HG03039 (cell line): Measurements from ENCODE around the gene ARHGEF12.

Experiments used
- ATAC-seq: cut with Tn5 transposase; IDR thresholded peaks from one replicate; pipeline ENCODE4 v1.9.1; 2021; ENCODE audit warnings: mild to moderate bottlenecking, moderate library complexity; ENCODE audit not compliant: unreplicated experiment

Gene ARHGEF12

GRCh38 chr11:120335908-120336640 is at the start of gene ARHGEF12:
TSS of gene ARHGEF12 (plus strand) at chr11:120336413. CDS start at chr11:120337244, 831 bp downstream.
- ATAC-seq, result peak; percentile 62

DNA sequence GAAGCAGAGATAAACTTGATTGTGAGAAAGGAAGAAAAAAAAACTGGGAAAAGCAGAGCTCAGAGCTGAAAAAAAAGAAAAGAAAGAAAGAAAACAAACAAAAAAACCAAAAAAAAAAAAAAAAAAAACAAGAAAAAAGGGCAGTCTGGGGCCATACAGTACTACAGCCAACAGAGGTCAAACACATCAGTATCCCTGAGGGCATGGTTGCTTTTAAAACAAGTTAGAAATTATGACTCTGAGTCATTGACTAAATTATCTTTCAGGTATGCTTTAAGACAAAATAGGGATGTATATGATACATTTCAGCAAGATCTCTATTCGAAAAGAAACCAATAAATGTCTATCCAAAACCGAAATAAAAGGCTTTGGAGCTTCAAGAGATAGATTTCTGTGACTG is 48.2 kb upstream of the ARHGEF12 start:
- no peak for ATAC-seq

DNA sequence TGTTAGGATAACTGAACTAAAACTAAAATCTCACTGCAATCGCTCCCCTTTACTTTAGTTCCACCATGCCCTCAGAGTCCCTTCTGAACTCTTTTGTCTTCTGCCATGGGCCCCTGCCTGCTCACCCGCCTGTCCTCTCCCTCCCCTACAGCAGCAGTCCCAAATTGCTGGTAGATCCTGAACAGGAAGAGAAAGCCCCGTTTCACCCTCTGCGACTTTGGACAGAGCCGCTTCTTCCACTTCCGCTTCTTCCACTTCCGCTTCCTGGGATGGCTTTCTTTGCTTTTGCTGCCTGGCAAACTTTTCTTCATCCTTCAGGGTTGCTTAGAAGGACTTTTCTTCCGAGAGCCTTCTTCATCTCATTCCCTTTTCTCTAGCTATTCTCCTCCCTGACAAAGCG is 46.8 kb upstream of the ARHGEF12 start:
- no peak for ATAC-seq

DNA sequence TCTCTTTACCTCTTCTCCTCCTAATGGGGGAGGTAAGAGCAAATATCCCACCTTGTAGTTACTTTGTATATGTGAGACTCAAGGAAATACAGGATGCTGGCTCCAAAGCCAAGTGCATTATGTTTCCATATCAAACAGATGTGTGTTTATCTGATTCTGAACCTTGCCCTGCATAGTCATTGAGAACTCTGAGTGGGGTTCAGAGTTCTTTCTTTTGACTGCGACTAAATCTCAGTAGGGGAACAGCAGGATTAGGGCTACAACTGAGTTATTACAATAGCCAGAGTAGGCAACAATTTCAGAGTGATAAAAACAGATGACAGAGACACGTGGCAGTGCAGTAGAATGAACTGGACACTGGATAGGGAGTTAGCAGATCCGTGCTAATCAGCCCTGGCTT is 45.3 kb upstream of the ARHGEF12 start:
- ATAC-seq, result no peak

- ATAC-seq, result no peak
Measured at GRCh38 chr11:120293038-120293800, 43.0 kb upstream of the ARHGEF12 start.

- ATAC-seq, result no peak
Measured at GRCh38 chr11:120294096-120294495, 42.1 kb upstream of the ARHGEF12 start.

- ATAC-seq, result no peak
Measured at GRCh38 chr11:120295099-120295498, 41.1 kb upstream of the ARHGEF12 start.

DNA sequence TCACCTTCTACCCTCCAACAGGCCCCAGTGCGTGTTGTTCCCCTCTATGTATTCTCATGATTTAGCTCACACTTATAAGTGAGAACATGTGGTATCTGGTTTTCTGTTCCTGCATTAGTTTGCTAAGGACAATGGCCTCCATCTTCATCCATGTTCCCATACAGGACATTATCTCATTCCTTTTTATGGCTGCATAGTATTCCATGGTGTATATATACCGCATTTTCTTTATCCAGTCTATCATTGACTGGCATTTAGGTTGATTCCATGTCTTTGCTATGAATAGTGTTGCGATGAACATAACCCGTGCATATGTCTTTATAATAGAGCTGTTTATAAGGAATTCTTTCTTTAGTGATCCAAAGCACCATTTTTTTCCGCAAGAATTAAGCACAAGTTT is 39.7 kb upstream of the ARHGEF12 start:
- ATAC-seq, result no peak

- no peak for ATAC-seq
Measured at GRCh38 chr11:120298461-120298860, 37.8 kb upstream of the ARHGEF12 start.

DNA sequence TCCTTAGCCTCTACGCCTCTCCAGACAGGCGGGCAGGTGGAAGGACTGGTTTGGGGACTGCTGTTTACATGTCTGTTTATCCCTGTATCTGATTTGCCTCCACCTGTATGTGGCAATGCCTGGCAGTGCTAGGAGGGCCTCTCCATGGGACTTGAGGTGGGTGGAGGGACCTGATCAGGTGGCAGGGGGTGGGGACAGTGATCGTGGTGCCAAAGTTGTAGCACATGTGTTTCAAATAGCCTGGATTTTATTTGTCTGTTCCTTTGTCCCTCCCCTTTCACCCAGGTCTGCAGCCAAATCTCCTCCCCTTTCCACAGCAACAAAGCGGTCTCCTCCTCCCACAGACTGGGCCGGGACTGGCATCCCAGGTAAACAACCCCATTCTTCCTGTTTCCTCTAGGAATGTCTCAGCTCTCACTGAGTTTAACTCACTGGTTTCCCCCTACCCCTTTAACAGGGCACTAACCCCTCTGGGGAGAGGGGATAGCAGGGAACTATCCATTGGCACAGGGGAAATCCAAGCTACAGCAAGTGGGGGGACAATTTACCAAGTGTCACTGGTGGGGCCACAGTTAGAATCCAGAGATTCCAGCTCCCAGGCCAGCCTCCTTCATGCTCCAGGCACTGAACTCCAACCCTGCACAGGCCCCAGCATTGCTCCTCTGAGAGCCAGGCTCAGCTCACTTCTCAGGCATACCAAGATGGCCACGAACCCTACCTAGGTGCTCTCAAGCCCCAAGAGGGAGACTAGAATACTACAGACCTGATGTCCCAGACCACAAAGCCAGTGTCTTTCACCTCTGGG is 34.0 kb upstream of the ARHGEF12 start:
- ATAC-seq, result no peak

- ATAC-seq, result no peak
Measured at GRCh38 chr11:120303004-120303637, 33.1 kb upstream of the ARHGEF12 start.

DNA sequence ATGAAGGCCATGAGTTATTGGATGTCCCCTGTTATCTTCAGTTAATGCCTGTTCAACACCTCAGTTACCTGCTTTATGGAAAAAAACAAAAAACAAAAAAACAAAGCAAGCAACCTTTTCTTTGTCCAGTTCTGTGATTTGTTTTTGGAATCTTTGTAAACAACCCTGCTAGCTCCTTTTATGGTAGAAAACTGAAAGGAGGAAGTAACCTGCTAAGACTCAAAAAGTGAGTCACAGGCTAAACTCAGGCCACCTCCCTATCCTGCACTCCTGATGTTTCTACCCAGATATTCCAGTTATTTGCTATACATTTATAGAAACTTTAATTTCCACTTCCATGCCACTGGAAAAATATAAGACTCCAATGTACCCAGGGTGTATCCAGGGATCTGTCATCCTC is 31.7 kb upstream of the ARHGEF12 start:
- ATAC-seq, result no peak

DNA sequence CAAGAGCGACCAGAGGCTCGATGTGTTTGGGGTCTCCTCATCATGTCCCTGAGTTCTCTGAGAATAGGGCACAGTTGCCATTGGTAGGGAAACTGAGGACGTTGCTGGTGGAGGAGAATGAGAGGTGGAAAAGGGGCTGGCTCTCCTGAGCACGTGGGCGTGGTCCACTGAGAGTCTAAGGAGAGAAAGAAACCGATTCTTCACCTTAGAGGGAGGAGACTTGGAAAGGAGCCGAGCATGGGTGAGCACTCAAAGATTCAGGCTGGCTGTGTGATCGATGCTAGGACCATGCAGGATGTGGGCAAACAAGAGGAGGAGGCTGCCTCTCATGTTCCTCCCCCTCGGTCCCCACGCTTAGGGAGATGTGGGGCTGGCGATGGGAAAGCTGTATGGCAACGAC is 30.9 kb upstream of the ARHGEF12 start:
- ATAC-seq, result no peak

GRCh38 chr11:120306519-120307242 is 29.5 kb upstream of the ARHGEF12 start:
- no peak for ATAC-seq

DNA sequence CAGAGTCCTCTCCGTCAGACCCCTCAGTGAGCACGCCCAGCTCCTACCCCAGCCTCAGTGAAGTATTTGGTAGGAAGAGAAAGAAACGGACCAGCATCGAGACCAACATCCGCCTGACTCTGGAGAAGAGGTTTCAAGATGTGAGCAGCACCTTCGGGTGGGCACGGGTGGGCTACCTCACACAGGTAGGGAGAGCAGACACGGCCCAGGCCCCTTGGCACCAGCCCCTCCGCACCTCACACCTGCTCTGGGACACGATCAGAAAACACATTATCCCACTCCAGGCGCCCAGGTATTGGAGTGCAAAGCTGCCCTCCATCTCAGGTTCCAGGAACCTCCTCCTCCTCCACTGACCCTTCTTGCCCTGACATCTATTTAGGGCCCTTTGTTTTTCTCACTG is 28.7 kb upstream of the ARHGEF12 start:
- ATAC-seq, result no peak

DNA sequence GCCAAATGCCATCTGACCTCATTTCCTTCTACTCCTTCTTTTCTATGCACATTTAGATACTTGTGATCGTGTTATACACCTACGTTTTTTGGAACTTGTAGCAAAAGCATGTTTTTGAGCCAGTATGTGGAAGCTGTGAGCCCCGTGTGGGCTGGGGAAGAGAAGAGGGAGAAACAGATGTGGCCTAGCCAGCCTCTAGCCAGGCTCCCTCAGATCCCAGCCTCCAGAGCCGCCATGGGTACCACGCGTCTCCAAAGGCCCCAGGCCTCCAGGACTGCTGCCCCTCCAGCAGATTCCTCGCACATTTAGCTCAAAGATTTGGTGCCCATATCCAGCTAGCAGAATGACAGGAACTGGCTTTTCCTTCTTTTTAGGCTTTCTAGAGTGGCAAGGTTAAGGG is 28.1 kb upstream of the ARHGEF12 start:
- no peak for ATAC-seq

DNA sequence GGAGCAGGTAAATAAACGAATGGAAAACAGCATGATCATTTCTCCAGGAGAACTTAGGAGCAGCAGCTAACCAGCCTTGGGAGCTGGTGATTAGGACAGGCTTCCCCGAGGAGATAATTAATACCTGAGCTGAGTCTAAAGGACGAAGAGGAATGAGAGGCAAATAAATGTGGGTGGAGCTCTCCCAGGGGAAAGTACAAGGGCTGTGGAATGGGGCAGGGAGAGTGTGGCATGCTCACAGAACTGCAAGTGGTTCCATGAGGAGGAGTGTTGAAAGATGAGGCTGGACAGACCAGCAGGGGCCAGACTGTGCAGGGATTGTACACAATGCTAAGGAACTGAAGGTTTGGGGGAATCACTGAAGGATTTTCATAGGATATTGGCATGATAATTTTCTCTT is 25.3 kb upstream of the ARHGEF12 start:
- no peak for ATAC-seq

GRCh38 chr11:120314861-120315260 is 21.4 kb upstream of the ARHGEF12 start:
- no peak for ATAC-seq

DNA sequence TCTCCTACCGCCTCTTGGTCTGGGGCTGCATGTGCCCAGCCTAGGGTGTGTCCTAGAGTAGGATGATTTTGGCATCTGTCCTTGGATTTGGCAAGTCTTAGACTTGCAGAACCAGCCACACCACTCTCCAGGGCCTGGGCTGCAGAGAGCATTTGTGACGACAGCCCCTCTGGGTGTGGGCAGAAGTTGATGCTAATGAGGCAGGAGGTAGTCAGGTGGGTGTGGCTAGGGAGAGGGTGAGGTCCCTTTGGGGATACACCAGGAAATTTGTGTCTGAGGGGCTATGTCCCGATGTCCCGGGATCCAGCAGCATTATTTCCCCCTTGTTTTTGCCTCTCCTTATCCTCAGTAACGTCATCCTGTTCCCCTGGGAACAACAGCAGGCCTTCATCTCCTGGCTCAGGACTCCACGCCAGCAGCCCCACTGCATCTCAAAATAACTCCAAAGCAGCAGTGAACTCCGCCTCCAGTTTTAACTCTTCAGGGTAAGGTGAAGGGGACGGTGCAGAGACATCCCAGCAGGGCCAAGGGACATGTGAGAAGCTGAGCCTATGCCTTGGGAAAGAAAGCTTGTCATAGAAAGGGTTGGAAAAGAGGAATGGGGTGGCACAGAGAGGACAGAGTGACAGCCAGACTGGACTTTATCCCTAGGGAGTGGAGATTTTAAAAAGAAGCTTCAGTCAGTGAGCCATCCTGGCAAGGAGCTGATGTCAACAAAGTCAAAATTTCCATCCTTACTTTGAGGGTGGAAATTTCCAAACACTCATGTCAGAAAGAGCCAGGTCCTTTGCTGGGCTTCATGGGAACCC is 19.1 kb upstream of the ARHGEF12 start:
- ATAC-seq, result no peak
